Measurements from ENCODE around the gene CFTR. TPM values are rescaled to one million over a fixed set of nuclear protein-coding genes. Genes with fewer than 3 reads are reported as not detected.

Gene CFTR
- total RNA-seq, 2 donors from 2014 or later: 2.0 to 3.5 TPM

DNA sequence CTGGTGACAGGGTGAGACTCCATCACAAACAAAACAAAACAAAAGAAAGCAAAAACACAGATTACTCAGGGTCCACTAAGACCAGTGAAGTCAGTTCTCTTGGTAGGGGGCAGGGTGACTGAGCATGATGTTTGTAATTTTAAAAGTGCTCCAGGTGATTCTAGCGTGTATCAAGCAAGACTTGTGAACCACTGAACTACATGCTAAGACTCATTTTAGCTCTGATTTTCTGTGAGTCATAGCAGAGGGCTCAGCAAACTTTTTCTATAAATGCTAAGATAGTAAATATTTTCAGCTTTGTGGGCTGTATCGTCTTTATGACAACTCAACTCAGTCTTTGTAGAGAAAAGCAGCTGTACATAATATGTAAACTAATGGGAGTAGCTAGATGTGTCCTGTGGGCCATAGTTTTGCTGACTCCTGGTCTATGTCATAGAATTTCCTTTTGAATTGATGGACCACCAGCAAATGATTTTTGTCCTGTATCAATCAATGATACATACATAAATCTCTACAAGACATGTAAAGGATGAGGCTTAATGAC, 141.3 kb downstream of the CFTR start:
- H3K27me3 Mint-ChIP-seq (ENCODE audit: insufficient read depth): no peaks in the 10 kb centered on the region
- H3K4me1 Mint-ChIP-seq: peaks cover 4% of the 10 kb centered on the region
- WGBS, 2 experiments (ENCODE audit: insufficient coverage in 1 of 2, insufficient read length in 1 of 2): 55 to 60% methylated on average over 1 to 2 of the region's 2 CpGs
- H3K4me1 ChIP-seq (ENCODE audit: control insufficient read depth, insufficient read depth, low read length): peaks cover 2% of the 10 kb centered on the region
- no peaks in the 10 kb centered on the region for H3K36me3 ChIP-seq (ENCODE audit: control insufficient read depth, insufficient read depth, low read length)
- no peak overlapping the region for H3K27ac Mint-ChIP-seq
- no peak for DNase-seq
- no peaks in the 10 kb centered on the region for H3K36me3 Mint-ChIP-seq (ENCODE audit: low read depth)
- no peak overlapping the region for H3K4me3 ChIP-seq (ENCODE audit: low read length)
- TF ChIP-seq, protein P1, sequence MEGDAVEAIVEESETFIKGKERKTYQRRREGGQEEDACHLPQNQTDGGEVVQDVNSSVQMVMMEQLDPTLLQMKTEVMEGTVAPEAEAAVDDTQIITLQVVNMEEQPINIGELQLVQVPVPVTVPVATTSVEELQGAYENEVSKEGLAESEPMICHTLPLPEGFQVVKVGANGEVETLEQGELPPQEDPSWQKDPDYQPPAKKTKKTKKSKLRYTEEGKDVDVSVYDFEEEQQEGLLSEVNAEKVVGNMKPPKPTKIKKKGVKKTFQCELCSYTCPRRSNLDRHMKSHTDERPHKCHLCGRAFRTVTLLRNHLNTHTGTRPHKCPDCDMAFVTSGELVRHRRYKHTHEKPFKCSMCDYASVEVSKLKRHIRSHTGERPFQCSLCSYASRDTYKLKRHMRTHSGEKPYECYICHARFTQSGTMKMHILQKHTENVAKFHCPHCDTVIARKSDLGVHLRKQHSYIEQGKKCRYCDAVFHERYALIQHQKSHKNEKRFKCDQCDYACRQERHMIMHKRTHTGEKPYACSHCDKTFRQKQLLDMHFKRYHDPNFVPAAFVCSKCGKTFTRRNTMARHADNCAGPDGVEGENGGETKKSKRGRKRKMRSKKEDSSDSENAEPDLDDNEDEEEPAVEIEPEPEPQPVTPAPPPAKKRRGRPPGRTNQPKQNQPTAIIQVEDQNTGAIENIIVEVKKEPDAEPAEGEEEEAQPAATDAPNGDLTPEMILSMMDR (conservative IDR thresholded peaks at IDR 0.05): no peak
- H3K9ac ChIP-seq (ENCODE audit: extremely low read depth, low read length, poor library complexity, severe bottlenecking): no peak overlapping the region
- no peaks in the 10 kb centered on the region for H3K9me3 Mint-ChIP-seq
- no peak overlapping the region for H3K4me3 Mint-ChIP-seq
- no peak overlapping the region for H3K27ac ChIP-seq (ENCODE audit: low read depth, low read length)
- H3K9me3 ChIP-seq (ENCODE audit: control insufficient read depth, low read length): no peaks in the 10 kb centered on the region
- no peaks in the 10 kb centered on the region for H3K27me3 ChIP-seq (ENCODE audit: control insufficient read depth, insufficient read depth, low read length, poor library complexity, severe bottlenecking)

DNA sequence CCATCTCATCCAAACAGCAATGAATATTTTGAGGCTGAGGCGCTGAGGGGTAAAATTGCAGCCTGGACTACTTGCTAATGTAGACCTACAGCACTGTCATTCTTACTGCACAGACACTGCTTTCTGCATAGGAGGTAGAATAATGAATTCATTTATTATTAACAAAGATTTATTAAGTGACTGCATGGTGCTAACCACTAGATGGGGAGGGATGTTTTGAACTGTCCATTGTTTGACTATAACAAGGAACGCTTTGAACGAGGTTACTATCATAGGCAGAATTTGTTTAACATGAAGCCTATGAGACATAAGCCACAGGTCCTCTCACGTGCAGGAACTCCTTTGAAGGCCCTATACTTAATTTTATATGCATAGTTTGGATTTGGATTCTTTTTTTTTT, 143.8 kb downstream of the CFTR start:
- peaks cover 4% of the 10 kb centered on the region for H3K4me1 Mint-ChIP-seq
- Histone ChIP-seq H3K9ac (ENCODE audit: extremely low read depth, low read length, poor library complexity, severe bottlenecking) (no peak overlapping the region), H3K4me3 (ENCODE audit: low read length) (no peak overlapping the region), H3K36me3 (ENCODE audit: control insufficient read depth, insufficient read depth, low read length) (no peaks in the 10 kb centered on the region), H3K27me3 (ENCODE audit: control insufficient read depth, insufficient read depth, low read length, poor library complexity, severe bottlenecking) (no peaks in the 10 kb centered on the region), H3K27ac (ENCODE audit: low read depth, low read length) (no peak overlapping the region), H3K9me3 (ENCODE audit: control insufficient read depth, low read length) (no peaks in the 10 kb centered on the region), H3K4me1 (ENCODE audit: control insufficient read depth, insufficient read depth, low read length) (peaks cover 2% of the 10 kb centered on the region)
- H3K9me3 Mint-ChIP-seq: no peaks in the 10 kb centered on the region
- no peak overlapping the region for H3K27ac Mint-ChIP-seq
- WGBS, 2 experiments (ENCODE audit: insufficient coverage in 1 of 2, insufficient read length in 1 of 2): 88 to 98% methylated on average over 2 to 4 of the region's 4 CpGs
- no peaks in the 10 kb centered on the region for H3K27me3 Mint-ChIP-seq (ENCODE audit: insufficient read depth)
- TF ChIP-seq, protein P1 (conservative IDR thresholded peaks at IDR 0.05): no peak
- no peak for DNase-seq
- no peaks in the 10 kb centered on the region for H3K36me3 Mint-ChIP-seq (ENCODE audit: low read depth)
- H3K4me3 Mint-ChIP-seq: no peak overlapping the region

DNA sequence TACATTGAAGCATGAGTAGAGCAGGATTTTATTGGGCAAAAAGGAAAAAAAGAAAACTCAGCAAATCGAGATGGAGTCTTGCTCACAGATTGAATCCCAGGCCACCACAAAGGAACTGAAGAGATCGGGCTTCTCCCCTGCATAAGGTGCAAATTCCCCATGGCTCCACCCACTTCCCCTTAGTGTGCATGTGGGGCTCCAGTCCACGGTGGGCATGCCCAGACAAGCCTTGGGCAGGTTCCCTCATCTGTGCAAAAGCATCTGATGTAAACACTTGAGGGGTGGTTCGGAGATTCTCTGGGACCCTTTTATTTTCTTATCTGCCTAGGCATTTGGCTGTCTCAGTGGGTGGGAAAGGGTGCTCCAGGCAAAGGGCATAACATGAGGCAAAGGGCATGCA, 150.7 kb downstream of the CFTR start:
- Histone ChIP-seq H3K27ac (ENCODE audit: low read depth, low read length) (no peak overlapping the region), H3K4me3 (ENCODE audit: low read length) (no peak overlapping the region), H3K4me1 (ENCODE audit: control insufficient read depth, insufficient read depth, low read length) (peaks cover 4% of the 10 kb centered on the region), H3K36me3 (ENCODE audit: control insufficient read depth, insufficient read depth, low read length) (no peaks in the 10 kb centered on the region), H3K9me3 (ENCODE audit: control insufficient read depth, low read length) (peaks cover 13% of the 10 kb centered on the region), H3K27me3 (ENCODE audit: control insufficient read depth, insufficient read depth, low read length, poor library complexity, severe bottlenecking) (no peaks in the 10 kb centered on the region), H3K9ac (ENCODE audit: extremely low read depth, low read length, poor library complexity, severe bottlenecking) (no peak overlapping the region)
- H3K9me3 Mint-ChIP-seq: peaks cover 19% of the 10 kb centered on the region
- H3K4me1 Mint-ChIP-seq: peaks cover 12% of the 10 kb centered on the region
- DNase-seq: peak; percentile 50
- no peaks in the 10 kb centered on the region for H3K27me3 Mint-ChIP-seq (ENCODE audit: insufficient read depth)
- 88 to 93% methylated on average over 2 to 4 of the region's 4 CpGs for WGBS, 2 experiments (ENCODE audit: insufficient coverage in 1 of 2, insufficient read length in 1 of 2)
- no peak overlapping the region for H3K4me3 Mint-ChIP-seq
- H3K36me3 Mint-ChIP-seq (ENCODE audit: low read depth): no peaks in the 10 kb centered on the region
- no peak overlapping the region for H3K27ac Mint-ChIP-seq
- TF ChIP-seq, protein P1 (conservative IDR thresholded peaks at IDR 0.05): no peak
